Activated T-helper 1 cell treated with anti-CD3 and anti-CD28 coated beads, Interleukin-12 subunit alpha, Interleukin-12 subunit beta, Interleukin-2, Interleukin-4 antibody, amounts not matched to agents 30 ng/mL and 10 ng/mL and 1 ng/mL, durations not matched to agents 14 hours and 24 hours and 36 hours (primary cell): ENCODE results near the gene VCAM1. TPM values are rescaled to one million over a fixed set of nuclear protein-coding genes. Genes with fewer than 3 reads are reported as not detected.

Experiments
- total RNA-seq: library from RNA; stranded (reverse); gene quantifications from 2 replicates; pipeline ENCODE4 v1.2.3, GENCODE V29; 2022

The VCAM1 gene
- total RNA-seq, 1 donor from 2014 or later, result 0.10 TPM

Other genes with a start within 250 kb of the VCAM1 start
- 0.08 and 0.12 TPM in 2 replicates for gene GPR88, start 181.6 kb upstream of the VCAM1 start, total RNA-seq
- gene EXTL2, start 175.1 kb downstream of the VCAM1 start, total RNA-seq, result 2.6 and 2.7 TPM in 2 replicates
- 42.6 and 51.2 TPM in 2 replicates for gene SLC30A7, start 176.3 kb downstream of the VCAM1 start, total RNA-seq